HG03571 (cell line): ENCODE results near the gene ELOVL1.

ENCODE experiments used
- ATAC-seq: cut with Tn5 transposase; IDR thresholded peaks from one replicate; pipeline ENCODE4 v1.9.1; 2021; ENCODE audit not compliant: unreplicated experiment

ELOVL1 gene

GRCh38 chr1:43358121-43358745 is 9.6 kb downstream of the ELOVL1 start:
- ATAC-seq, result no peak

GRCh38 chr1:43357251-43357650 is 10.6 kb downstream of the ELOVL1 start:
- no peak for ATAC-seq

- ATAC-seq, result no peak
These were observed 12.9 kb downstream of the ELOVL1 start for GRCh38 chr1:43354936-43355335.

- no peak for ATAC-seq
These were observed 13.3 kb downstream of the ELOVL1 start for GRCh38 chr1:43354471-43354870.

GRCh38 chr1:43352881-43353280 is 14.9 kb downstream of the ELOVL1 start:
- no peak for ATAC-seq

- no peak for ATAC-seq
These were observed 15.5 kb downstream of the ELOVL1 start for GRCh38 chr1:43352351-43352705.

GRCh38 chr1:43351421-43352350 is 16.1 kb downstream of the ELOVL1 start:
- ATAC-seq, result no peak

GRCh38 chr1:43350976-43351375 is 16.8 kb downstream of the ELOVL1 start:
- no peak for ATAC-seq

GRCh38 chr1:43349594-43350306 is 18.1 kb downstream of the ELOVL1 start:
- no peak for ATAC-seq

- ATAC-seq, result no peak
These were observed 18.8 kb downstream of the ELOVL1 start for GRCh38 chr1:43348809-43349593.

GRCh38 chr1:43348343-43348808 is 19.4 kb downstream of the ELOVL1 start:
- no peak for ATAC-seq

- no peak for ATAC-seq
These were observed 21.2 kb downstream of the ELOVL1 start for GRCh38 chr1:43346636-43347035.

- ATAC-seq, result no peak
These were observed 22.7 kb downstream of the ELOVL1 start for GRCh38 chr1:43345120-43345519.

- ATAC-seq, result no peak
These were observed 23.5 kb downstream of the ELOVL1 start for GRCh38 chr1:43344267-43344850.

- no peak for ATAC-seq
These were observed 27.3 kb downstream of the ELOVL1 start for GRCh38 chr1:43340559-43340958.

GRCh38 chr1:43339584-43340232 is 28.1 kb downstream of the ELOVL1 start:
- no peak for ATAC-seq

- ATAC-seq, result no peak
These were observed 29.8 kb downstream of the ELOVL1 start for GRCh38 chr1:43338001-43338400.

- no peak for ATAC-seq
These were observed 30.2 kb downstream of the ELOVL1 start, which contains the start of gene MPL for GRCh38 chr1:43337588-43337987. TSS of gene MPL (plus strand) at chr1:43337818. CDS start at chr1:43337849, 31 bp downstream.

GRCh38 chr1:43334453-43335205 is 33.2 kb downstream of the ELOVL1 start:
- ATAC-seq, result no peak
